CD4-positive, alpha-beta T cell treated with Interleukin-4 for 4 hours (primary cell): ENCODE measurements around the gene NACC1.
A peak's percentile ranks its signal among the peaks of the same experiment; 100 is the strongest.
"Not testable (repeated sequence)": the region's sequence is repeated elsewhere in the genome, so short reads cannot be mapped to it uniquely, and the experiment has no call there.

Source experiments
- DNase-seq: peaks from one replicate; pipeline ENCODE4 v3.0.0-alpha.2; 2020

The NACC1 gene

GRCh38 chr19:13121551-13122274 is 3.6 kb downstream of the NACC1 start:
- peak; percentile 29 for DNase-seq

DNA sequence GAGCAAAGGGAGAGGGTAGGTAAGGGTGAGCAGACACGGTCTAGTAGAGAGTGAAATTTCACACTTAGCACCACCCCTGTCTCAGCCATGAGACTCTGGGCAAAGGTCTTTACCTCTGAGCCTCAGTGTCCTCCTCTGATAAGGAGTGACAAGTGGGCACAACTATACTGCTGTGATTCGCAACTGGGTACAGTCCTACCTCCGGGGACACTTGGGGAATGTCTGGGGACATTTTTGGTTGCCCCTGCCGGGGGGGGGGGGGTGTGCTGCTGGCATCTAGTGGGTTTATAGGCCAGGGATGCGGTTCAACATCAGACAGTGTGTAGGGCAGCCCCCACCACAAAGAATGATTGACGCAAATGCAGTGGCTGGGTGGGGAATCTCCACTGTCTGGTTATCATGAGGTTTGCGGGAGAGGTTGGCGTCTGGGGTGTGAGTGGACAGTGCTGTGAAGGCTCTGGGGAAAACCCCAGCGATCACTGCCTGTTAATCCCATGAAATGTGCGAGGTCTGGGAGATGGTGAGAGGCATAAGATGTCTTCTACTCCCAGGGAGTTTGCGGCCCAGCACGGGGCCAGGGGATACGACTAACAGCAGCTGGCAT is 4.3 kb downstream of the NACC1 start:
- peak; percentile 27 for DNase-seq

GRCh38 chr19:13122980-13123957 is 5.2 kb downstream of the NACC1 start:
- DNase-seq: no peak

GRCh38 chr19:13127051-13127450 is 9.0 kb downstream of the NACC1 start:
- no peak for DNase-seq

DNA sequence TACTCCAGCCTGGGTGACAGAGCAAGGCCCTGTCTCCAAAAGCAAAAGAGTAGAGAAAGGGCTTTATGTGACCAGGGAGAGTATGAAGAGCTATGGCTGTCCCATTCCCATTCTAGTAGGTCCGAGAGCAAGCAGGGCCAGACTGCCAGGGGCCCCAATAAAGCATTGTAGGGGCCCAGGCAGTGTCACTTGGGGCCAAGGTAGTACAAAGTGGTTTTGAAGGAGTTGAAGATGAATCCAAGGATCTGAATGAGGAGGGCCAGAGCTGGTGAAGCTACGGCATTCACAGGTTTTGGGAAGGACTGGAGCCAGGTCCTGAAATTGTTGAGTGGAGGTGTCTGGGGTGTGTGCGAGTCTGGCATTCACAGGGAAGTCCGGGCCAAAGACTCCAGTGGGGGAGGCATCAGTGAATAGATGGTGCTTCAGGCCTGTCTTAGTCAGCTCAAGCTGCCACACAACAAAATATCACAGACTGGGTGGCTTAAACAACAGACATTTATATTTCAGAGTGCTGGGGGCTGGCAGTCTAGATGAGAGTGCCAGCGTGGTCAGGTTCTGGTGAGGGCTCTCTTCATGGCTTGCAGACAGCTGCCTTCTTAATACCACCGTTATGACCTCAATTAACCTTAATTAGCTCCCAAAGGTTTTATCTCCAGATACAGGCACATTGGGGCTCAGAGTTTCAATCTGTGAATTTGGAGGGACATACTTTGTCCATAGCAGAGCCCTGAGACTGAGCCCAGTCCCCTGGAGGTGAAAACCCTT is 9.9 kb downstream of the NACC1 start:
- no peak for DNase-seq

- no peak for DNase-seq
Observed at GRCh38 chr19:13128583-13128982, 10.5 kb downstream of the NACC1 start.

DNA sequence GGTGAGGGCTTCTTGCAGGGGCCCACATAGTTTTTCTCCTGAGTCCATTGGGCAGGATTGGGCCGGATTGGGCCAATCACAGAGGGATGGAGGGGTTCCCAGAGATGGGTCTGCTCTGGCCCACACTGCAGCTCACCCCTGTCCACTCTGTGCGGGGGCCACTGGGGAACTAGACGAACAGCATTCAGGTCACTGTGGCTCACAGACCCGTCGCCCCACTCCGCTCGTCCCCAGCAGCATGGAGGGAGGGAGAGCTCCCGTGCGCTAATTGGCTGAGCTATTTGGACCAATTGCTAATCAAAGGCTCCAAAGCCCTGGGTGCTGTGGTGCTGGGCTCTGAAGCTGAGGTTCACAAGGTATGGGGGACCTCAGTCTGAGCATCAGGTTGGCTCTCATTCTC is 11.3 kb downstream of the NACC1 start:
- no peak for DNase-seq

GRCh38 chr19:13130886-13131490 is 12.9 kb downstream of the NACC1 start:
- no peak for DNase-seq

- DNase-seq: peak; percentile 74
Observed at GRCh38 chr19:13132471-13133180, 14.6 kb downstream of the NACC1 start.

GRCh38 chr19:13133241-13133870 is 15.3 kb downstream of the NACC1 start:
- DNase-seq: no peak

GRCh38 chr19:13134626-13135025 is 16.6 kb downstream of the NACC1 start:
- no peak for DNase-seq

DNA sequence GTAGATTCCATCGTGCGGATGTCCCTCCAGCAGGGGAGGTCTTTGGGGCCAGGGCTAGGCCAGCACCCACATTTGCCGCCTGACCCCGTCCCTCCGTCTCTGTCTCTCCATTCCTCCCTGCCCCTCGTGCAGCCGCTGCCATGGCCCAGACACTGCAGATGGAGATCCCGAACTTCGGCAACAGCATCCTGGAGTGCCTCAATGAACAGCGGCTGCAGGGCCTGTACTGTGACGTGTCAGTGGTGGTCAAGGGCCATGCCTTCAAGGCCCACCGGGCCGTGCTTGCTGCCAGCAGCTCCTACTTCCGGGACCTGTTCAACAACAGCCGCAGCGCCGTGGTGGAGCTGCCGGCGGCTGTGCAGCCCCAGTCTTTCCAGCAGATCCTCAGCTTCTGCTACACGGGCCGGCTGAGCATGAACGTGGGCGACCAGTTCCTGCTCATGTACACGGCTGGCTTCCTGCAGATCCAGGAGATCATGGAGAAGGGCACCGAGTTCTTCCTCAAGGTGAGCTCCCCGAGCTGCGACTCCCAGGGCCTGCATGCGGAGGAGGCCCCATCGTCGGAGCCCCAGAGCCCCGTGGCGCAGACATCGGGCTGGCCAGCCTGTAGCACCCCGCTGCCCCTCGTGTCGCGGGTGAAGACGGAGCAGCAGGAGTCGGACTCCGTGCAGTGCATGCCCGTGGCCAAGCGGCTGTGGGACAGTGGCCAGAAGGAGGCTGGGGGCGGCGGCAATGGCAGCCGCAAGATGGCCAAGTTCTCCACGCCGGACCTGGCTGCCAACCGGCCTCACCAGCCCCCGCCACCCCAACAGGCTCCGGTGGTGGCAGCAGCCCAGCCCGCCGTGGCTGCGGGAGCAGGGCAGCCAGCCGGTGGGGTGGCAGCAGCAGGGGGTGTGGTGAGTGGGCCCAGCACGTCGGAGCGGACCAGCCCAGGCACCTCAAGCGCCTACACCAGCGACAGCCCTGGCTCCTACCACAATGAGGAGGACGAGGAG is 17.3 kb downstream of the NACC1 start:
- no peak for DNase-seq

- DNase-seq: no peak
Observed at GRCh38 chr19:13137290-13137794, 19.3 kb downstream of the NACC1 start.

GRCh38 chr19:13138171-13138915 is 20.3 kb downstream of the NACC1 start:
- DNase-seq: no peak

GRCh38 chr19:13138916-13139198 is 20.8 kb downstream of the NACC1 start:
- DNase-seq: no peak

DNA sequence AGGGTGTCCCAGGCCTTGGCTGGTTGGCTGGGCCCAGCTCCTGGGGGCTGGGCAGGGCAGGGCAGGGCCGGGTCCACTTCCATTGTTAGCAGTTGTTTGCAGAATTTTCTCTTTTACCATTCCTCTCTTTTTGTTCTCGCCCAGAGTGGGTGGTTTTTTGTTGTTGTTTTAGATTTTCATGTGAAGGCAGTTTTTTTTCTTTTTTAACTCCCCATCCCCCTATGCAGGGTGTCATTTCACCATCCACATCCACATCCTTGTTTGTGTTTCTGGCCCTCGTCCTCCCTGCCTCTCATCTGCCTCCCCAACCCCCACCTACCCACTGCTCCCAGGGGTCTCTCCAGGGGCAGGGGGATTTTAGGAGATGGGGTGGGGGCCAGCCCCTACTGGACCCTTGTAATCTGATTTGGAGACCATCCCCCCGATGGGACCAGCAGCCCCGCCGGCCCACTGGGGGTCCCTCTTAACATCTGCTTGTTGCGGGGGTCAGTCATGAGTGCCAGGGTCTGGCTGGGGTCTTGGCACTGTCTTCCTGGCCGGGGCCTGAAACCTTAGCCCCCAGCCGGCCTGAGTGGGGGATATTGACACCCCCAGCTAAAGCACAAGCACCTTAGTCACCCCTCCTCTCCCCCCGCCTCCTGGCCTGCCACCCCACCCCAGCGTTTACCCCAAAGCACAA is 21.7 kb downstream of the NACC1 start:
- DNase-seq: no peak

- no peak for DNase-seq
Observed at GRCh38 chr19:13146763-13147563, 28.9 kb downstream of the NACC1 start.

- not testable (repeated sequence) for DNase-seq
Observed at GRCh38 chr19:13149173-13149627, 31.1 kb downstream of the NACC1 start.
